ENCODE results near the gene CACNB2. TPM values are rescaled to one million over a fixed set of nuclear protein-coding genes. Genes with fewer than 3 reads are reported as not detected.

CACNB2 gene
- total RNA-seq, 2 donors from 2014 or later: 9.8 to 12.1 TPM

- no peak overlapping the region for H3K27ac ChIP-seq
- H3K9me3 ChIP-seq: no peaks in the 10 kb centered on the region
- no peaks in the 10 kb centered on the region for H3K36me3 ChIP-seq
- TF ChIP-seq, protein P1, sequence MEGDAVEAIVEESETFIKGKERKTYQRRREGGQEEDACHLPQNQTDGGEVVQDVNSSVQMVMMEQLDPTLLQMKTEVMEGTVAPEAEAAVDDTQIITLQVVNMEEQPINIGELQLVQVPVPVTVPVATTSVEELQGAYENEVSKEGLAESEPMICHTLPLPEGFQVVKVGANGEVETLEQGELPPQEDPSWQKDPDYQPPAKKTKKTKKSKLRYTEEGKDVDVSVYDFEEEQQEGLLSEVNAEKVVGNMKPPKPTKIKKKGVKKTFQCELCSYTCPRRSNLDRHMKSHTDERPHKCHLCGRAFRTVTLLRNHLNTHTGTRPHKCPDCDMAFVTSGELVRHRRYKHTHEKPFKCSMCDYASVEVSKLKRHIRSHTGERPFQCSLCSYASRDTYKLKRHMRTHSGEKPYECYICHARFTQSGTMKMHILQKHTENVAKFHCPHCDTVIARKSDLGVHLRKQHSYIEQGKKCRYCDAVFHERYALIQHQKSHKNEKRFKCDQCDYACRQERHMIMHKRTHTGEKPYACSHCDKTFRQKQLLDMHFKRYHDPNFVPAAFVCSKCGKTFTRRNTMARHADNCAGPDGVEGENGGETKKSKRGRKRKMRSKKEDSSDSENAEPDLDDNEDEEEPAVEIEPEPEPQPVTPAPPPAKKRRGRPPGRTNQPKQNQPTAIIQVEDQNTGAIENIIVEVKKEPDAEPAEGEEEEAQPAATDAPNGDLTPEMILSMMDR (IDR thresholded peaks at IDR 0.05): no peak
- H3K4me1 ChIP-seq: no peaks in the 10 kb centered on the region
- no peaks in the 10 kb centered on the region for H3K27me3 ChIP-seq
- H3K4me3 ChIP-seq: no peak overlapping the region
- no peak for DNase-seq
- H3K9ac ChIP-seq (ENCODE audit: low read depth in 2 of 2, low read length in 2 of 2): no peak overlapping the region
- intact Hi-C loops (cut with DNase I): no loop called here
These were observed 411.2 kb downstream of the CACNB2 start for GRCh38 chr10:18551473-18551872.

DNA sequence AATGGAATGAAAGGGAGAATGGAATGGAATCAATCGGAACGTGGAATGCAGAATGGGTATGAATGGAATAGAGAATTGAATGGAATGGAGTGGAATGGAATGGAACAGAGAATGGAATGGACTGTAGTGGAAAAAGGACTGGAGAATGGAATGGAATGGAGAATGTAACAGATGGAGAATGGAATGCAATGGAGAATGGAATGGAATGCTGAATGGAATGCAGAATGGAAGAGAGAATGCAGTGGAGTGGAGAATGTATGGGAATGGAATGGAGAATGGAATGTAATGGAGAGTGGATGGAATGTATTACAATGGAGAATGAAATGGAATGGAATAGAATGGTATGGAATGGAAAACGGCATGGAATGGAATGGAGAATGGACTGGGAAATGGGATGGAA is 414.3 kb downstream of the CACNB2 start:
- Histone ChIP-seq H3K27me3 (no peaks in the 10 kb centered on the region), H3K36me3 (no peaks in the 10 kb centered on the region), H3K4me3 (no peak overlapping the region), H3K9me3 (no peaks in the 10 kb centered on the region), H3K9ac (ENCODE audit: low read depth in 2 of 2, low read length in 2 of 2) (no peak overlapping the region), H3K4me1 (no peaks in the 10 kb centered on the region), H3K27ac (no peak overlapping the region)
- DNase-seq: no peak
- intact Hi-C loops (cut with DNase I): no loop called here
- TF ChIP-seq, protein P1 (IDR thresholded peaks at IDR 0.05): no peak

DNA sequence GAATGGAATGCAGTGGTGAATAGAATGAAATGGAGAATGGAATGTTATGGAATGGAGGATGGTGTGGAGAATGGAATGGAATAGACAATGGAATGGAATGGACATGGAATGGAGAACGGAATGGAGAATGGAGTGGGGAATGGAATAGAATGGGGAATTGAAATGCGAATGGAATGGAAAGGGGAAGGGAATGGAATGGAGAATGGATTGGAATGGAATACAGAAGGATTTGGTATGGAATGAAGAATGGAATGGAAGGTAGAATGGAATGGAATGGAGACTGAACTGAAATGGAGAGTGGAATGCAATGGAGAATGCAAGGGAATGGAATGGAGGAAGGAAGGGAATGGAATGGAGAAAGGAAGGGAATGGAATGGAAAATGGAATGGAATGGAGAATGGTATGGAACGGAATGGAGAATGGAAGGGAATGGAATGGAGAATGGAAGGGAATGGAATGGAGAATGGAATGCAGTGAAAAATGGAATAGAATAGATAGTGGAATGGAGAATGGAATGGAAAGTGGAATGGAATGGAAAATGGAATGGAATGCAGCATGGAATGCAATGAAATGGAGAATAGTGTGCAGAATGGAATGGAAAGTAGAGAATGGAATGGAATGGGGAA is 416.4 kb downstream of the CACNB2 start:
- no peak for DNase-seq
- TF ChIP-seq, protein P1 (IDR thresholded peaks at IDR 0.05): no peak
- Histone ChIP-seq H3K27me3 (no peaks in the 10 kb centered on the region), H3K36me3 (no peaks in the 10 kb centered on the region), H3K9ac (ENCODE audit: low read depth in 2 of 2, low read length in 2 of 2) (no peak overlapping the region), H3K4me3 (no peak overlapping the region), H3K9me3 (no peaks in the 10 kb centered on the region), H3K27ac (no peak overlapping the region), H3K4me1 (no peaks in the 10 kb centered on the region)
- intact Hi-C loops (cut with DNase I): no loop called here

- H3K9me3 ChIP-seq: no peaks in the 10 kb centered on the region
- H3K27me3 ChIP-seq: no peaks in the 10 kb centered on the region
- TF ChIP-seq, protein P1 (IDR thresholded peaks at IDR 0.05): no peak
- H3K27ac ChIP-seq: no peak overlapping the region
- no peak overlapping the region for H3K9ac ChIP-seq (ENCODE audit: low read depth in 2 of 2, low read length in 2 of 2)
- intact Hi-C loops (cut with DNase I): no loop called here
- DNase-seq: no peak
- H3K36me3 ChIP-seq: no peaks in the 10 kb centered on the region
- no peak overlapping the region for H3K4me3 ChIP-seq
- no peaks in the 10 kb centered on the region for H3K4me1 ChIP-seq
These were observed 417.7 kb downstream of the CACNB2 start for GRCh38 chr10:18557960-18558359.

DNA sequence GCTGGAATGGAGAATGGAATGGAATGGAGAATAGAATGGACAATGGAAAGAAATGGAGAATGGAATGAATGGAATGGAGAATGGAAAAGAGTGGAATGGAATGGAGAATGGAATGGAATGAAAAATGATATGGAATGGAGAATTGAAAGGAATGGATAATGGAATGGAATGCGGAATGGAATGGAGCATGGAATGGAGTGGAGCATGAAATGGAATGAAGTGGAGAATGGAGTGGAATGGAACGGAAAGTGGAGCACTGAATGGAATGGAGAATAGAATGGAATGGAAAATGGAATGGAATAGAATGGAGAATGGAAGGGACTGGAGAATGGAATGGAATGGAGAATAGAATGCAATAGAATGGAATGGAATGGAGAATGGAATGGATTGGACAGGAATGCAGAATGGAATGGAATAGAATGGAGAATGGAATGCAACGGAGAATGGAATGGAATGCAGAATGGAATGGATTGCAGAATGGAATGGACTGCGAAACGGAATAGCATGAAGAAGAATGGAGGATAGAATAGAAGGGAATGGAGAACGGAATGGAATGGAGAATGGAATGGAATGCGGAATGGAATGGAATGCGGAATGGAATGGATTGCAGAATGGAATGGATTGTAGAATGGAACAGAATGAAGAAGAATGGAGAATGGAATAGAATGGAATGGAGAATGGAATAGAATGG is 421.8 kb downstream of the CACNB2 start:
- TF ChIP-seq, protein P1 (IDR thresholded peaks at IDR 0.05): no peak
- no peak overlapping the region for H3K4me3 ChIP-seq
- H3K4me1 ChIP-seq: no peaks in the 10 kb centered on the region
- H3K27ac ChIP-seq: no peak overlapping the region
- no peaks in the 10 kb centered on the region for H3K27me3 ChIP-seq
- no peak overlapping the region for H3K9ac ChIP-seq (ENCODE audit: low read depth in 2 of 2, low read length in 2 of 2)
- no peaks in the 10 kb centered on the region for H3K9me3 ChIP-seq
- no peak for DNase-seq
- no peaks in the 10 kb centered on the region for H3K36me3 ChIP-seq
- intact Hi-C loops (cut with DNase I): no loop called here

Data from colonic mucosa (tissue), 4 donors.